RWPE1 (cell line): ENCODE data around the gene BMAL2.

Experiments
- CTCF ChIA-PET: fragments of 350-600 bp; sonication (Branson Sonifier 250); formaldehyde crosslinking; extraction: SDS; loops from one replicate; lab custom pipeline; 2021; lab: Yijun Ruan, JAX
- POLR2A ChIA-PET: fragments of 400-600 bp; formaldehyde crosslinking; extraction: SDS; loops from one replicate; lab custom pipeline; 2020; ENCODE audit warnings: antibody characterized with exemption; ENCODE audit not compliant: low non-redundant PET; lab: Yijun Ruan, JAX
- DNase-seq: peaks from one replicate; pipeline ENCODE4 v3.0.0; 2012; ENCODE audit warnings: low spot score
- H3K27ac ChIP-seq: fragments of 450-650 bp; 2 replicates; pipeline ENCODE4 v1.5.1; 2017
- CTCF ChIP-seq: fragments of 450-650 bp; conservative IDR thresholded peaks from 2 replicates; pipeline ENCODE4 v1.5.1; 2017; ENCODE audit warnings: low read depth, mild to moderate bottlenecking

Gene BMAL2

GRCh38 chr12:27330846-27331245 is 1.8 kb upstream of the BMAL2 start:
- ChIA-PET POLR2A (no interaction called here), CTCF (interaction anchor here (0.7 to 1.0 kb wide), 2 partner anchors 10 to 267 kb away, joined by 3 to 4 read pairs; no protein-coding TSS in a partner anchor)
- no peak overlapping the region for H3K27ac ChIP-seq
- no peak for TF ChIP-seq CTCF
- no peak for DNase-seq

GRCh38 chr12:27331291-27331926 is 1.2 kb upstream of the BMAL2 start:
- H3K27ac ChIP-seq = no peak overlapping the region
- no peak for TF ChIP-seq CTCF
- ChIA-PET CTCF (interaction anchor here (0.7 to 1.2 kb wide), 3 partner anchors 11 to 268 kb away, joined by 3 to 4 read pairs (median 4); no protein-coding TSS in a partner anchor), POLR2A (no interaction called here)
- DNase-seq = peak; percentile 86

GRCh38 chr12:27331927-27332324 is 710 bp upstream of the BMAL2 start:
- no peak for TF ChIP-seq CTCF
- no peak for DNase-seq
- no peak overlapping the region for H3K27ac ChIP-seq
- ChIA-PET POLR2A (no interaction called here), CTCF (interaction anchor here (0.6 to 1.2 kb wide), 3 partner anchors 14 to 38 kb away, joined by 3 to 4 read pairs (median 4); no protein-coding TSS in a partner anchor)

GRCh38 chr12:27332407-27332713 is 276 bp upstream of the BMAL2 start:
- H3K27ac ChIP-seq = no peak overlapping the region
- ChIA-PET CTCF (interaction anchor here (0.6 to 1.2 kb wide), 3 partner anchors 14 to 38 kb away, joined by 3 to 4 read pairs (median 4); no protein-coding TSS in a partner anchor), POLR2A (no interaction called here)
- no peak for DNase-seq
- TF ChIP-seq CTCF = no peak

GRCh38 chr12:27333403-27334009 is 870 bp downstream of the BMAL2 start:
- no peak for TF ChIP-seq CTCF
- peak; percentile 26 for DNase-seq
- CTCF ChIA-PET = interaction anchor here (0.6 kb wide), 1 partner anchor 365 kb away, joined by 3 read pairs; no protein-coding TSS in a partner anchor
- POLR2A ChIA-PET = interaction anchor here (0.5 kb wide), 1 partner anchor 27 kb away, joined by 3 read pairs; no protein-coding TSS in a partner anchor
- H3K27ac ChIP-seq = no peak overlapping the region

GRCh38 chr12:27334042-27334720 is 1.5 kb downstream of the BMAL2 start:
- H3K27ac ChIP-seq = no peak overlapping the region
- DNase-seq = no peak
- CTCF ChIA-PET = interaction anchor here (0.6 kb wide), 1 partner anchor 35 kb away, joined by 3 read pairs; no protein-coding TSS in a partner anchor
- no peak for TF ChIP-seq CTCF
- POLR2A ChIA-PET = interaction anchor here (0.5 kb wide), 1 partner anchor 27 kb away, joined by 3 read pairs; no protein-coding TSS in a partner anchor
